Neural progenitor cell (in vitro differentiated cells): Measurements from ENCODE around the gene PRPF31. TPM values are rescaled to one million over a fixed set of nuclear protein-coding genes. Genes with fewer than 3 reads are reported as not detected.
A peak's percentile ranks its signal among the peaks of the same experiment; 100 is the strongest.

Experiments
- DNase-seq: peaks from one replicate; pipeline ENCODE4 v3.0.0-alpha.2; 2016; ENCODE audit warnings: low spot score
- H2AFZ ChIP-seq: fragments of 200-600 bp; sonication (generic); replicated peaks from 2 replicates; pipeline ENCODE4 v1.6.1; 2016; ENCODE audit warnings: antibody characterized with exemption
- H3F3A ChIP-seq: fragments of 200-600 bp; sonication (generic); 2 replicates; pipeline ENCODE4 v1.6.1; 2016; ENCODE audit warnings: antibody characterized with exemption, low read depth
- H3K27ac ChIP-seq: fragments of 200-600 bp; sonication (generic); 2 replicates; pipeline ENCODE4 v1.5.1; 2016; ENCODE audit warnings: mild to moderate bottlenecking
- H3K27me3 ChIP-seq: fragments of 200-600 bp; sonication (generic); 2 replicates; pipeline ENCODE4 v1.6.1; 2016; ENCODE audit warnings: mild to moderate bottlenecking, moderate library complexity
- H3K36me3 ChIP-seq: fragments of 200-600 bp; sonication (generic); 2 replicates; pipeline ENCODE4 v1.5.1; 2016
- H3K4me1 ChIP-seq: fragments of 200-600 bp; sonication (generic); 2 replicates; pipeline ENCODE4 v1.6.1; 2016; ENCODE audit warnings: mixed run types
- H3K4me2 ChIP-seq: fragments of 200-600 bp; sonication (generic); 2 replicates; pipeline ENCODE4 v1.6.1; 2016
- H3K4me3 ChIP-seq: fragments of 200-600 bp; sonication (generic); 2 replicates; pipeline ENCODE4 v1.5.1; 2016
- H3K79me2 ChIP-seq: fragments of 200-600 bp; sonication (generic); 2 replicates; pipeline ENCODE4 v1.6.1; 2016; ENCODE audit warnings: low read depth
- H3K9ac ChIP-seq: fragments of 200-600 bp; sonication (generic); 2 replicates; pipeline ENCODE4 v1.6.1; 2016
- H3K9me3 ChIP-seq: fragments of 200-600 bp; sonication (generic); 2 replicates; pipeline ENCODE4 v1.5.1; 2016; ENCODE audit warnings: low read depth
- H4K20me1 ChIP-seq: fragments of 200-600 bp; sonication (generic); 2 replicates; pipeline ENCODE4 v1.6.1; 2016; ENCODE audit warnings: low read depth
- H3K27ac Mint-ChIP-seq: 3 replicates; pipeline ENCODE4 v1.8.0; 2021; ENCODE audit warnings: mixed read lengths
- H3K27me3 Mint-ChIP-seq: 2 replicates; pipeline ENCODE4 v1.8.0; 2022; ENCODE audit warnings: low read depth, mild to moderate bottlenecking, inconsistent platforms, moderate library complexity, mixed read lengths; ENCODE audit not compliant: insufficient read depth
- H3K36me3 Mint-ChIP-seq: 3 replicates; pipeline ENCODE4 v1.8.0; 2021; ENCODE audit warnings: mixed read lengths
- H3K4me1 Mint-ChIP-seq: 3 replicates; pipeline ENCODE4 v1.8.0; 2021; ENCODE audit warnings: mixed read lengths
- H3K4me3 Mint-ChIP-seq: 3 replicates; pipeline ENCODE4 v1.8.0; 2021; ENCODE audit warnings: mild to moderate bottlenecking, moderate library complexity, mixed read lengths
- H3K9me3 Mint-ChIP-seq: 3 replicates; pipeline ENCODE4 v1.8.0; 2020; ENCODE audit warnings: mixed read lengths
- CTCF ChIP-seq: fragments of 200-600 bp; sonication (generic); IDR thresholded peaks from 2 replicates; pipeline ENCODE4 v1.5.1; 2017; ENCODE audit warnings: antibody characterized with exemption, mild to moderate bottlenecking
- EZH2 ChIP-seq: fragments of 200-600 bp; sonication (generic); IDR thresholded peaks from 2 replicates; pipeline ENCODE4 v1.6.1; 2017; ENCODE audit warnings: antibody characterized with exemption, mild to moderate bottlenecking, moderate library complexity
- EZH2phosphoT487 ChIP-seq: fragments of 200-600 bp; sonication (generic); IDR thresholded peaks from 2 replicates; pipeline ENCODE4 v1.6.1; 2017; ENCODE audit warnings: antibody characterized with exemption
- total RNA-seq: library from RNA; depleted of rRNA; stranded (reverse); fragments of >200 nt; gene quantifications from 2 replicates; pipeline ENCODE4 v1.2.3, GENCODE V29; 2015; ENCODE audit warnings: low replicate concordance

The PRPF31 gene
- total RNA-seq, 1 donor from 2014 or later = 64.4 TPM

GRCh38 chr19:54160182-54160811 is 44.7 kb downstream of the PRPF31 start:
- H3K36me3 ChIP-seq = no peaks in the 10 kb centered on the region
- H4K20me1 ChIP-seq = peaks cover 3% of the 10 kb centered on the region
- DNase-seq = peak; percentile 59
- peaks cover 32% of the 10 kb centered on the region for H3F3A ChIP-seq
- peak overlapping the region; percentile 99 for H3K4me3 Mint-ChIP-seq
- H3K4me1 Mint-ChIP-seq = peaks cover 22% of the 10 kb centered on the region
- peaks cover 30% of the 10 kb centered on the region for H3K9me3 Mint-ChIP-seq
- H3K27ac Mint-ChIP-seq = peak overlapping the region; percentile 91
- peaks cover 9% of the 10 kb centered on the region for H3K79me2 ChIP-seq
- peak overlapping the region; percentile 30 for H3K27ac ChIP-seq
- H3K27me3 ChIP-seq = peaks cover 33% of the 10 kb centered on the region
- H3K27me3 Mint-ChIP-seq = peaks cover 15% of the 10 kb centered on the region
- H3K9ac ChIP-seq = peak overlapping the region; percentile 47
- peaks cover 4% of the 10 kb centered on the region for H3K4me1 ChIP-seq
- H2AFZ ChIP-seq = peak overlapping the region; percentile 94
- peaks cover 16% of the 10 kb centered on the region for H3K36me3 Mint-ChIP-seq
- no peak for TF ChIP-seq EZH2phosphoT487
- no peak for TF ChIP-seq EZH2
- TF ChIP-seq CTCF = no peak
- peak overlapping the region; percentile 74 for H3K4me3 ChIP-seq
- peak overlapping the region; percentile 84 for H3K4me2 ChIP-seq
- H3K9me3 ChIP-seq = no peaks in the 10 kb centered on the region

GRCh38 chr19:54160854-54161253 is 45.3 kb downstream of the PRPF31 start:
- Histone ChIP-seq H3K27ac (no peak overlapping the region), H3K36me3 (no peaks in the 10 kb centered on the region)

GRCh38 chr19:54162241-54162805 is 46.8 kb downstream of the PRPF31 start:
- Mint-ChIP-seq H3K27me3 (peaks cover 15% of the 10 kb centered on the region), H3K4me1 (peaks cover 22% of the 10 kb centered on the region), H3K4me3 (peak overlapping the region; percentile 64), H3K36me3 (peaks cover 13% of the 10 kb centered on the region), H3K9me3 (peaks cover 34% of the 10 kb centered on the region), H3K27ac (no peak overlapping the region)
- H4K20me1 ChIP-seq = peaks cover 2% of the 10 kb centered on the region
- peaks cover 9% of the 10 kb centered on the region for H3K79me2 ChIP-seq
- H3K27me3 ChIP-seq = peaks cover 39% of the 10 kb centered on the region
- H3K4me2 ChIP-seq = peak overlapping the region; percentile 49
- peak overlapping the region; percentile 22 for H3K4me3 ChIP-seq
- peaks cover 23% of the 10 kb centered on the region for H3F3A ChIP-seq
- H2AFZ ChIP-seq = no peak overlapping the region
- DNase-seq = peak; percentile 83
- H3K9ac ChIP-seq = no peak overlapping the region
- TF ChIP-seq EZH2 (no peak), CTCF (no peak)
- no peaks in the 10 kb centered on the region for H3K36me3 ChIP-seq
- peaks cover 4% of the 10 kb centered on the region for H3K4me1 ChIP-seq
- no peaks in the 10 kb centered on the region for H3K9me3 ChIP-seq
- no peak overlapping the region for H3K27ac ChIP-seq

More at GRCh38 chr19:54160854-54161253, 45.3 kb downstream of the PRPF31 start:
- Histone ChIP-seq H3K4me3 (peak overlapping the region; percentile 74), H3K9ac (no peak overlapping the region), H3K9me3 (no peaks in the 10 kb centered on the region), H3K4me1 (peaks cover 4% of the 10 kb centered on the region), H3K79me2 (peaks cover 9% of the 10 kb centered on the region), H2AFZ (no peak overlapping the region), H4K20me1 (peaks cover 2% of the 10 kb centered on the region), H3F3A (peaks cover 30% of the 10 kb centered on the region), H3K27me3 (peaks cover 39% of the 10 kb centered on the region), H3K4me2 (peak overlapping the region; percentile 84)
- peaks cover 34% of the 10 kb centered on the region for H3K9me3 Mint-ChIP-seq
- H3K27me3 Mint-ChIP-seq = peaks cover 15% of the 10 kb centered on the region
- H3K36me3 Mint-ChIP-seq = peaks cover 16% of the 10 kb centered on the region
- H3K27ac Mint-ChIP-seq = peak overlapping the region; percentile 91
- peaks cover 22% of the 10 kb centered on the region for H3K4me1 Mint-ChIP-seq
- no peak for DNase-seq
- TF ChIP-seq EZH2phosphoT487 = no peak
- TF ChIP-seq EZH2 = no peak
- no peak for TF ChIP-seq CTCF
- peak overlapping the region; percentile 99 for H3K4me3 Mint-ChIP-seq
